ENCODE results near the gene ZFAND3.

ZFAND3 gene

DNA sequence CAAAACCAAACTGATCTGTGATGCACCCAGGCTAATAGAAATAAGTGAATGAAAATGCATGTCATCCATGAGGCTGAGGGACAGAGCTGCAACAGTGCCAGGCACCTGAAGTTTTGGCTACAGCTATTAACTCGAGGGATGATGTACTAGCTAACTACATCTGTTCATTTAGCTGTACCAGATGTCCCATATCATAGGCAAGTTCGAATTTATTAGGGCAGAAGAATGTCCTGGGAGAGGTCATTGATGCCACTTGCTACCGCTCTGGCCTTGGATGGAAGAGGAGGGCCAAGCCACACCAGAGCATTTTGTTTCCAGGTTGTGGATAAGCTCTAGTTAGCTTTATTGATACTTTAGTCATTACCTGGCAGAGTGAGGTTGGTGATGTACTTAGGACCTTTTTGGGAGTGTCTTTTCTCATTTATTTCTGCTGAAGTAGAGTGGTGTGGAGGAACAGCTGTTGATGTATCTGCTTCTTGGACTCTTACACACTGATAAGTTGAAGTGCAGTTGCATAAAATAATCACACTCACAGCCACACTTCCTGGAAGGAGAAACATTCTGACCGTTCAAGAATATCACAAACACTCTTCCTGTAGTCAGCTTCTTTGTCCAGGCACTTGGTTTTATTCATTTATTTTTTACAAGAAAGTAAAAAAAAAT lies 8.2 kb downstream of the ZFAND3 start:
- no peak for DNase-seq

DNA sequence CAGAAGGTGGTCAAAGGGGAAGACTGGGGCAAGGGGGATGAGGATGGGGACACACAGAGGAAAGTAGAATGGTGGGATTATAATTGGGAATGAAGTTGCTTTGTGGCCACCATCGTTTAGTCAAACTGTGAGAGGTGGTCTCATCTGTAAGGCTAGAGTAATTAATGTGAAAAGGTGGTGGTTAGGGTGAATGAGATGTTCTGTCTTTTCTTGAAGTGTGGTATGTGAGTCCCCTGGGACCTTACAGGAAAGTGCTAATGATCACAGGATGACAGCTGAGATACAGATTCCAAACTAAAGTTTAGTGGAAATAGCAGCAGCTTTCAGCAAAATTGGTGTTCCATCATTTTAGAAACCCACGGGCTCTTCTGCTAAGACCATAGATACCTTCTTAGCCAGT lies 10.7 kb downstream of the ZFAND3 start:
- no peak for DNase-seq

DNA sequence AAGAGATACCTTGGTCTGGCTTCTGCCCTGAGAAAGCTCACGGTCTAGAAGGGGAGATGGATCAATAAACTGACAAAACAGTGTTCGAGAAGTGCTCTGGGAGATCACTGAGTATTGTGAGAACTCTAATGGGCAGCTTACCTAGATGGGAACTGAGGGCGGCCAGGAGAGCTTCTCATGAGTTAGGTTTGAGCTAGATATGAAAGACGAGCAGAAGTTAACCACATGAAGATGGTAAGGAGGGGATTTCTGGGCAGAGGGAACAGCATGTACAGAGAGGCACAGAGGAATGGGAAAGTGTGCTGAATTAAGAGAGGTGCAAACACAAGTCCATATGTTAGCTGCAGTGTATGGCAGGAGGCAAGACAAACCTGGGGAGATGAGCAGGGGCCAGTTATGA lies 11.9 kb downstream of the ZFAND3 start:
- DNase-seq = no peak

DNA sequence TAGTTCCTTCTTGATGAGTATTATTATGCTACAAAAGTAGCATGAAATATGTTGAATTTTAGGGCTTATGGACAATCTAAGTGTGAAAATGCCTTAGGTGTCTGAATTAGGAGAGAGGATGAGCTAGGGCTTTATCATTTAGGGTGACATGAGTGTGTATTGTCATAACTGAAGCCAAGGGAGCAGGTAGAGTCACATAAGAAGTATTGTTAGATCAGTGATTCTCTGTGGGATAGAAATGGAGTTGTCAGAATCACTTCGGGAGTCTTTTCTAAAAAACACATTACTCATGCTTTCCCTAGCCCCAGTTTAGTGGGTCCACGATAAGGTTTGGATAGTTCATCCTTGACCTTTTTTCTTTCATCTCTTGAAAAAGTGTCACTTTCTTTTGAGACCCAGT lies 16.4 kb downstream of the ZFAND3 start:
- no peak for DNase-seq

DNA sequence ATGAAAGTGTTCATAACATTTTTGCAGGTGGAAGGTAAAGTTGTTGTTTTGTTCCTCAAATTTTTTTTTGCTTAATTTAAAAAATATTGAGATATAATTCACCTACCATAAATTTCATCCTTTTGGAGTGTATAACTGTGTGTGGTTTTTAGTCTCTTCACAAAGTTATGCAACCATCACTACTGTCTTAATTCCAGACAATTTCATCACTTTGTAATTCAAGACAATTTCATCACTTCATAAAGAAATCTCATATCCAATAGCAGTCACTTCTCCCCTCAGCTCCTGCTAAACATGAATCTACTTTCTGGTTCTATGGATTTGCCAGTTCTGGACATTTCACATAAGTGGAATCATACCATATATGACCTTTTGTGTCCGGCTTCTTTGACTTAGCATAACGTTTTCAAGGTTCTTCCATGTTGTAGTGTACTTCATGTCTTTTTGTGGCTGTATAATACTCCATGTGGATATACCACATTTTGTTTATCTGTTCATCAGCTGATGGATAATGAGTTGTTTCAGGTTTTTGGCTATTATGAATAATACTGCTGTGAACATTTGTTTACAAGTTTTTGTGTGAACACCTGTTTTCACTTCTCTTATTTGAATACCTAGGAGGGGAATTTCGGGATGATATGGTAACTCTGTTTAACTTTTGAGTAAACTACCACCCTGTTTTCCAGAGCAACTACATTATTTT lies 18.8 kb downstream of the ZFAND3 start:
- peak; percentile 46 for DNase-seq

DNA sequence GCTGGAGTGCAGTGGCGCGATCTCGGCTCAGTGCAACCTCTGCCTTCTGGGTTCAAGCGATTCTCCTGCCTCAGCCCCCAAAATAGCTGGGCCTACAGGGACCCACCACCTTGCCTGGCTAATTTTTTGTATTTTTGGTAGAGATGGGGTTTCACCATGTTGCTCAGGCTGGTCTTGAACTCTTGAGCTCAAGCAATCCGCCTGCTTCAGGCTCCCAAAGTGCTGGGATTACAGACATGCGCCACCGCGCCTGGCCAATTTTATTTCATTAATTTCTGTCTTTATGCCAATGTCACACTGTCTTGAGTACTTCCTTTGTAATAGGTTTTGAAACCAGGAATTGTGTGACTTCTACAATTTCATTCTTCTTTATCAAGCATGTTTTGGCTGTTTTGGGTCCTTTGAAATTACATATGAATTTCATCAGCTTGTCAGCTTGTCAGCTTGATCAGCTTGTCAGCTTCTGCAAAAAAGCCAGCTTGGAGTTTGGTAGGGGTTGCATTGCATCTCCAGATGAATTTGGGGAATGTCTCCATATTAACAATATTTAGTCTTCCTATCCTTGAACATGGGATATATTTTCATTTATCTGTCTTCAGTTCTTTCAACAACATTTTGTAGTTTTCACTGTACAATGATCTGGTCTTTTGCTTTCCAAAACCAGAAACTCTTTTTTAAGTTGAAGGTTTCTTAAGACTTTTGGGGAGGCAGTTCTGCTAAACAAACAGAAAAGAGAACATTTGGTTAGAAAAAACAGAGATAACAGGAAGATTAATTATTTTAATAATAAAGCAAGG lies 20.8 kb downstream of the ZFAND3 start:
- DNase-seq = peak; percentile 37

DNA sequence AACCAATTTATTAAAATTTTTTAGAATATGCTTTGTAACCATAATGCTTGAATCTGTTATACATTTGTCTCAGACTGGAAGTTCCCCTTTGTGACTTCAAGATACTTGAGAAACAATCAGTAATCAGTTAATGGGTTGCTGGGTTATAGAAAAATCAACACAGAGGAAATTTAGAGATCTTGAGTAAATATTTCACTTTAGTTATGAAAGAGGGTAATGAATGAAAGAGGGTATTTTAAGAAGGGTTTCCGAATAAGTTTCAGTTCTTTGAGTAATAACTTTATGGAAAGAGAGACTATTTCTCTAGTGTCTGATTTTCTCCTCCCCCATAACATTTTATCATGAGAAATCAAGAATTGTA lies 21.4 kb downstream of the ZFAND3 start:
- no peak for DNase-seq

DNA sequence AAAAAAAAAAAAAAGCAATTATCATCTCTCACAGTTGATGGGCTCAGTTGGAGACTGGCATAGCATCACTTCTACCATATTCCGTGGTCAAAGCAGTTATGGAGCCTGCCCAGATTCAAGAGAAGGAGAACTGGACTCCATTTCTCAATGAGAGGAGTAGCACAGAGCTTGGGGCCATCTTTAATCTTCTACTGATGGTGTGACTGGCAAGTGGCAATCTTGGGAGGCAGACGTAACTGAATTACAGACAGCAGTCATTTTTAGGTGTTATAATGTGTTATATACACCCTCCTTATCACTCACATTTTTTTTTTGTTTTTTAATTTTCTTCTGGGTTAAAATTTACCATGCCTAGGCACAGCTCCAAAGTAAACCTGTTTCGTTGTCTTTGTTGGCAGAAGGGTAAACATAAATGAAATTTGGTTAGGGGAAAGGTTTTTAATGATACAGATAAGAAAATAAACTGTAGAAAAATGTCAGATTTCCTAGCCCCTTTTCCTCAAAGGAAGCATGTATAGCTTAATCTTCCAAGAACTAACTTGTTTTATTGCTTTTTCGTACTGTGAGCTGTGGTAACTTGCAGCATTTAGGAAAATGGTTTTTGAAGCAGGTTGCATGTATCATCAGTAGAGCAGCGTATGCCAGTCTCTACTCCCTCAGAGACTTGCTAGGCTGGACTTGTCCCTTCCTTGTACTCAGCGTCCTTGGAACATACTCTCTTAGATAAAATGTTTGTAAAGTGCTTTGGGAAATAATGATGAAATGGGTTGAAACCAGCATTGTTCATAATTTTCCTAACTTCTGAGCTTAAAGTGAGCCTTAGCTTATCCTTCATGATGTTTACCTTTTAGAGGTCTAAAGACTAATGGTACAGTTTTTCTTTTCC lies 25.7 kb downstream of the ZFAND3 start:
- DNase-seq = peak; percentile 31

DNA sequence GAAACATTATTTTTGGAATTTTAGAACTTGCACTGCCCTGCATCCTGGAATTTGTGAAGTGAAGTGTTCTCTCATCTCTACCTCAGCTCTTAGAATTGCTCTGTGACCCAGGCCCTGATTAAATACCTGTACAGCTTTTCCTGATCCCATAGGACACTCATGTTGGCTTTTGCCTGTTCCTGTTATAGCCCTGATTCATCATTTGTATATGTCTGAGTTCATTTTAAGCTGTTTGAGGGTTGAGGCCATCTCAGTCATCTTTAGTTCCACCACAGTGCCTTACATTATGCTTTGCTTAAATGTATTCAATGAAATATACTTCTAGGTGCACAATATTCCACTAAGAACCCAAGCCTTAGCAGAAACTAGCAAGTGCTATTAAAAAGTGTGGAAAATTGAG lies 26.4 kb downstream of the ZFAND3 start:
- no peak for DNase-seq

DNA sequence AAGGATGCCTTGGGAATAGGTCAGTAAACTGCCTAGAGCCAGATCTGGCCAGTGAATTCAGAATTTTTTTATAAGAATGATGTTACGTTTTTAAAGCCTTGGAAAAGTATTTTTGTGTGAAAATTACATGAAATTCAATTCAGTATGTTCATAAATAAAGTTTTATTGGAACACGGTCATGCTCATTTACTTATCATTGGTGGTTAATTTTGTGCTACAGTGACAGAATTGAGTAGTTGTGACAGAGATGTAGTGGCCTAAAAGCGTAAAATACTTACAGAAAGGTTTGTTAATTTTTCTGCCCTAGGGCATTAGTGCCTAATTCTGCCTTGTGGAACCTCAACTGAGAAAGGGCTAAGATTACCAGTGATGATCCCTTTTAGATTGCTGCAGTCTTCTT lies 28.2 kb downstream of the ZFAND3 start:
- no peak for DNase-seq

DNA sequence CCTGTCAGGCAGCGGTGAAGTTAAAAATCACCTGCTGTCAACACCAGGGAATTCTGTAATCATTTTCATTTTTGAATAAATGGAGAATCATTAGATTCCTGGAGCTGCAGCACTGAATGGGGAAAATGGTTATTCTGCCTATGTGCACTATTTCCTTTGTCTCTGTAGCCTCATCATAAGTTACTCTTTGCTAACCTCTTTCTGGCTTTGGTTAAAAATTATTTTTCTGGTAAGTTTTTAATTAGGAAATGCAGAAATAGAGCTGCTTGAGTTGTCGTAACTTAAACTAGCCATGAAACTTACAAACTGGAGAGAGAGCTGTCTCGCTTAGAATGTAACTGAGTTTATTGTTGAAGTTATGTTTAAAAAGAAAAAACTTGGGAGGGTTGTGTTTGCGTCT lies 28.8 kb downstream of the ZFAND3 start:
- no peak for DNase-seq

DNA sequence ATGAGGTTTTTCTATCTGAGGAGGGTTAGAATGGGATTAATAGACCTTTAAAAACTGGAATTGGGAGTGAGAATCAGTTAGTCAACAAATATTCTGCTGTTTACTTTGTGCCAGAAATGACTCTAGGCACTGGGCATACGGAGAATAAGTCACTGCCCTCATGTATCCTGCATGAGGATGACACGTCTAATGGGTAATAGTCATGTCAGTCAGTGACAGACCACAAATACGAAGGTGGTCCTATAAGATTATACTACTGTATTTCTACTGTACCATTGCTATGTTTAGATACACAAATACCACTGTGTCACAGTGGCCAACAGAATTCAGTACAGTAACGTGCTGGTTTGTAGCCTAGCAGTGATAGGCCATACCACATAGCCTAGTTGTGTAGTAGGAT lies 30.7 kb downstream of the ZFAND3 start:
- DNase-seq = no peak

DNA sequence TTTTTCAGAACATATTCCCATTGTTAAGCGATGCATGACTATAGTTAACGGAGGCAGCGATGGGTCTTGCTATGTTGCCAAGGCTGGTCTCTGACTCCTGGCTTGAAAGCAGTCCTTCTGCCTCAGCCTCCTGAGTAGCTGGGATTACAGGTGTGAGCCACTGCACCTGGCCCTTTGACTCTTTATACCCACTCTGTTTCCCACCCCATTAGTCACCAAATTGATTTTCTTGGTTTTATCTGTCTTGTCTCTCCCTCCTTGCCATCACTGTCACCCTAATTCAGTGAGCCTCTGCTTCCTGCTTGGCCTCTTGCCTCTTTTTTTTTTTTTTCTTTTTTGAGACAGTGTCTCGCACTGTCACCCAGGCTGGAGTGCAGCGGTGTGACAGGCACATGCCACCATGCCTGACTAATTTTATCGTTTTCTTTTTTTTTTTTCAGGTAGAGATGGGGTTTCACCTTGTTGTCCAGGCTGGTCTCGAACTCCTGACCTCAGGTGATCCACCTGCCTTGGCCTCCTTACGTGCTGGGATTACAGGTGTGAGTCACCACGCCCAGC lies 31.3 kb downstream of the ZFAND3 start:
- no peak for DNase-seq

DNA sequence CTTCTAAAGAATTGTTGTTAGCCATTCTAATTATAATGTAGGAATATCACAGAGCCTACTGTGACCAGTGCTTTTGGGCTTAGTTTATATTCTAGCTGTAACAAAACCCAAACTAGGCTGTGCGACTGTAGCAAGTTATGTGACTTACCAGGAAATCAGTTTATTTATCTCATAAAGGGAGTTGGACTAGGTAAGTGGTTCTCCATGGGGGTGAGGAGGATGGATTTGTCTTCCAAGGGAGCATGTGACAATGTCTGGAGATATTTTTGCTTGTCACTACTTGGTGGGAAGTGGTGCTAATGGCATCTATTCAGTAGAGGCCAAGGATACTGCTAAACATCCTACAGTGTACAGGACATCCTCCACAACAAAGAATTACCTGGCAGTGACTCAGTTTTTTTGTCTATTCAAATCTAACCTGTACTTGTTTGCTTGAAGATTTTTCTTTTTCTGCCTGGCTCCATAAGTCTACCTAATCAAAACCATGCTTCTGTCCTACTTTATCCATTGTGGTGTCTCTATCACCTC lies 32.5 kb downstream of the ZFAND3 start:
- no peak for DNase-seq

DNA sequence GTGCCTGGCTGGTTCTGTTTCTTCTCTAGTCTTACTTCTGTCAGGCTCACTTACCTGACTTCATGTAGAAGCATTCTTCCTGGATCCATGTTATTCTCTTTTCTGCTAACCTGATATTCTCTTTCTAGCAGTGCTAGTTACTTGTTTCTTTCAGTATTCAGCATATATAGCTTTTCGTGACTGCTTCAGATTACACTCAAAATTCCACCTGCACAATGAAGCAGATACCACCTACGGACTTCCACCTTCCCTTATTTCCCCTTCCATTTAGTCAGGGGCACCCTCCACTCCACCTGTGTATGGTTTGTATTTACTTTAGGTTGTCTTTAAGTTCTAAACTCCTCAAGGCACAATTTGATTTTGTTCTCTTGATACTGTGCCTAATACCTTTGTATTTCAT lies 36.8 kb downstream of the ZFAND3 start:
- no peak for DNase-seq

DNA sequence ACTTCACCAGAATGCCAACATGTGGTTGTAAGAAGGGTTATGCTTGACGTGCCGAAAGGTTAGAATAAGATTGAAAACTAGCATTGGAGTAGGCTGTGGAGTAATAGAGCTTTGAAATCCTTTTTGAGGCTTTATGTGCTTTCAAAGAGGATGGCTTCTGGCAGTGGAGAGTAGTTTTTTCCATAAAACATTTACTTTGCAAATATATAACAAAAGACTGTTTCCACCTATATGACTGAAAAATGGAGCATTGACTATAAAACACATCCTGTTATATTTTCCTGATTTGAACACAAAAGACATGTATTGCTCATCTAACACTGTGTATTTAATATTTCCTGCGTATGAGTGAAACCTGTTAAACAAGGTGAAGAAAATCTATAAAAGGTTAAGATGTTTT lies 38.8 kb downstream of the ZFAND3 start:
- DNase-seq = no peak

DNA sequence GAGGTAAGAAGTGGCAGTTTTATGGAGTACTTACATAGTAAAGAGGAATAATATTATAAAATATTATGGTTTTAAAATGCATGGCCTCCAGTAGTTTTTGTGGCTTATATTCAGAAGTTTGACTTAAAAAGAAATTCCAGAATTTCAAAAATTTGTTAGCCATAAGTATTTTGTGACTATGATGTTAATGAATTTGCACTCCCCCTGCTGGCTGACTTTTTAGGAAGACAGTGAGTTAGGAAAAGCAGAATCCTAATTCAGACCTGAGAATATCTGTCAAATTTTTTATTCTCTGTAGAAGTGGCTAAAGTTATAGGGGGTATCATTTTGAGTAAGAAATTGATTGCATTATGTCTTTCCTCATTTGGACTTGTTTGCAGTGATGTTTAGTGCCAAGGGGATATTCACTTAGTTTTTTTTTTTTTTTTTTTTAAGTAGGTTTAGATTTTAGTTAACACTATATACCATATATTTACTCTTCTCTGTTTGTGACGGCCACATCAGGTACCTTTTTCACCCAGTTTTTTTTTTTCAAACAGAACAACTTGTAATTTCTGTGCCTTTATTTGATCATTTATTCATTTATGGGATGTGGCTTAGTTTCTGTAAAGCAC lies 40.8 kb downstream of the ZFAND3 start:
- DNase-seq = peak; percentile 68

DNA sequence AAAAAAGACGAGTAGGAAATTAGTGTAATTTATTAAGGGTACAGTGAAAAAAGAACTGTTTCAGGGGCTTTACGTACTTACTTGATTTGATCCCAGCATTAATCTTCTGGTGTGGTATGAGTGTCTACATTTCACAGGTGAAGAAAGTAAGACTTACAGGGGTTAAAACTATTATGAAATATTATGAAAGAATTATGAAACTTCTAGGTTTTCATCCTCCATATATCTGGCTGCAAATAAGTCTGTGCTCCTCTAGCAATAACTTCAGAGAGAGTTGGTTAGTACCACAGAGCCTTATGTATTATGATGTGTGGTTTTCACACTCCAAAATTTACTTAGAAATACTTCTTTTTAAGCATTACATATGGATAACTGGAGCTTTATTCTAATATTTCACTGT lies 41.9 kb downstream of the ZFAND3 start:
- DNase-seq = no peak

DNA sequence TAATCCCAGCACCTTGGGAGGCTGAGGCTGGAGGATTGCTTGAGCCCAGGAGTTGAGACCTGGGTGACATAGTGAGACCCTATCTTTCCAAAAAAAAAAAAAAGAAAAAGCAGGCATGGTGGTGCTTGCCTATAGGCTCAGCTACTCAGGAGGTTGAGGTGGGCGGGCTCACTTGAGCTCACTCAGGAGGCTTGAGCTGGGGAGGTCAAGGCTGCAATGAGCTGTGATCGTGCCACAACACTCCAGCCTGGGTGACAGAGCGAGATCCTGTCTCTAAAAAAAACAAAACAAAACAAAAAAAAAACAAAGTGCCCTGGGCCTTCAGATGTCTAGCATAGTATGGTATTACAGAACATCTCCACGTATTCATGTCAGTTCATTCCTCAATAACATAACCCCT lies 42.9 kb downstream of the ZFAND3 start:
- DNase-seq = no peak

DNA sequence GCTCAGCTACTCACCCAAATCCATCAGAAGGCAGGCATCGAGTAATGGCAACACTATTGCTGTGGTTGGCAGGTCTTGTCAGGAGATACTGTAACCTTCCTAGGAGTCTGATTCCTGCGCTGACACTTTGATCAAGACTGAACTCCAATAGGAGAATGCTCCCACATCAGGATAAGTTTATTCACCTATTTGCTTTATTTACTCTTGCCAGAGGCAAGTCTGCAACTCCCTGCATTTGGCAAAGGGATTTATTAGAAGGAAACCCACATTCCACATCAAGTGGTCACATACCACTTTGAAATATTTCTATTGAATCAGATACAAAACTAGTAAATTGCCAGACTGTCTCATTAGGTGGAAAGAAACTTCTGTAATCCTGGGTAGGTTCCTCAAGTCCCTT lies 43.5 kb downstream of the ZFAND3 start:
- DNase-seq = peak; percentile 56

DNA sequence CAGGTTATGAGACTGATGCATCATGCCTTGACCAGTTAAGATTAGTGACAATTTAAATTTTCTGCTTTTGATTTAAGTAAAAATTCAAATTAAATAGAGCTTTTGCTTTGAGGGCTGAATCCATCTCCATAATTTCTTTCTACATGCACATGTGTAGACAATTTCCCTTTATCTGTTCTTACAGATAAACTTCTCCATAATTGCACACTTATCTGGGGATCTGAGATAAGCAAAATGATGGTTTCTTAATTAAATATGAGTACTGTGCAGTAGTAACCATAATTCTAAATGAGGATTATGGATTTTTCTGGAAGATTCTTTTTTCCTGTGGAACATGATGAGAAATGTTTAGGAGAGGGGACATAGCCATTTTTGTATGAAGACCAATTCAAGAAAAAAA lies 44.7 kb downstream of the ZFAND3 start:
- no peak for DNase-seq

DNA sequence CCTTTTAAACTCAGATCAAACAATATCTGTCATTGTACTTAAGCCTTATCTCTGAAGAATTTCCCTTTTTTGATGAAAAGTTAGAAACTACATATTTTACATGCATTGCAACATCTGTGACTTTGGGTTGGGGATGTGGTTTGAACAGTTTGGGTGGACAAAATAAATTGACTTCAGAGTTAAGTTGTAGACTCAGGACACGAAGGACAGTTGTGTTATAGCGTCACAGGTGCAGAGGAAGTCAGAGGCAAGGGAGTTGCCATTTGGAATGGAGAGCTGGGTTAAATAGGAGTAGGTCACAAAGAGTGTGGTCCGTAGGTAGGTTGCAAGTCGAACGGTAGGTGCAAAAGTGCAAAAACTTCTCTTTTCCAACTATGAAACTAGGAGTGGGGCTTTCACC lies 46.0 kb downstream of the ZFAND3 start:
- DNase-seq = no peak
